HepG2 (cell line): ENCODE measurements around the gene TTBK2. TPM values are rescaled to one million over a fixed set of nuclear protein-coding genes. Genes with fewer than 3 reads are reported as not detected.

Experiments
- ATAC-seq: fragments of 200-7000 bp; cut with Tn5 transposase; 3 replicates; pipeline ENCODE4 v1.9.1; 2020; ENCODE audit warnings: mild to moderate bottlenecking, moderate library complexity
- BruUV-seq: library from RNA; stranded (reverse); fragments of 400-500 nt; replicated peaks from 2 replicates; lab custom pipeline; 2021; lab: Mats Ljungman, UMichigan
- CTCF ChIA-PET: fragments of 300-600 bp; formaldehyde crosslinking; extraction: SDS; loops from one replicate; lab custom pipeline; 2021; ENCODE audit warnings: low total read pairs, inconsistent platforms, low intra/inter-chr PET ratio; lab: Yijun Ruan, JAX
- POLR2A ChIA-PET: fragments of 350-600 bp; sonication (Branson Sonifier 250); formaldehyde crosslinking; loops from one replicate; lab custom pipeline; 2020; ENCODE audit warnings: antibody characterized with exemption, inconsistent platforms; lab: Yijun Ruan, JAX
- DNase-seq: peaks from one replicate; pipeline ENCODE4 v3.0.0-alpha.2; 2015; ENCODE audit warnings: low spot score
- FAIRE-seq: peaks from 3 replicates; lab custom pipeline; 2011; peaks lifted over from hg19 to GRCh38; lab: Jason Lieb, UNC
- H2AFZ ChIP-seq: one replicate; pipeline ENCODE4 v1.6.1; 2011; ENCODE audit warnings: low read length, inconsistent platforms
- H3K27ac ChIP-seq: fragments of 300-600 bp; 3 replicates; pipeline ENCODE4 v1.8.0; 2011; ENCODE audit warnings: mixed run types, mild to moderate bottlenecking, mixed read lengths, low read length, inconsistent platforms; ENCODE audit not compliant: insufficient read depth; ENCODE audit errors: extremely low read length
- H3K27me3 ChIP-seq, 2 experiments: fragments of 200-600 bp in 1 of 2; 2 replicates in 1 of 2; 3 replicates in 1 of 2; pipeline versions ENCODE4 v1.6.0 to v1.8.0; 2011; ENCODE audit warnings: low read length in 2 of 2, mild to moderate bottlenecking in 2 of 2, moderate library complexity in 2 of 2, inconsistent platforms in 1 of 2; ENCODE audit not compliant: insufficient read depth in 2 of 2, control insufficient read depth in 1 of 2
- H3K36me3 ChIP-seq, 2 experiments: fragments of 200-600 bp in 1 of 2; replicated peaks in 1 of 2; 2 replicates in 1 of 2; 3 replicates in 1 of 2; pipeline versions ENCODE4 v1.5.1 to v1.8.0; 2011; ENCODE audit warnings: low read length in 2 of 2, inconsistent platforms in 1 of 2; ENCODE audit not compliant: insufficient read depth in 2 of 2, control insufficient read depth in 1 of 2
- H3K4me1 ChIP-seq: 2 replicates; pipeline ENCODE4 v1.5.1; 2012; ENCODE audit warnings: low read length, inconsistent platforms; ENCODE audit not compliant: insufficient read depth
- H3K4me2 ChIP-seq: 2 replicates; pipeline ENCODE4 v1.6.0; 2011; ENCODE audit warnings: low read depth, low read length, inconsistent platforms
- H3K4me3 ChIP-seq, 3 experiments: fragments of 200-600 bp in 1 of 3; sonication (generic), shearing (Covaris generic) in 1 of 3; replicated peaks in 1 of 3; 2 replicates each; pipeline ENCODE4 v1.5.1; 2011 to 2016; ENCODE audit warnings: low read length in 3 of 3, inconsistent platforms in 2 of 3, low read depth in 2 of 3, mild to moderate bottlenecking in 2 of 3, control low read depth in 1 of 3, mixed read lengths in 1 of 3; ENCODE audit not compliant: insufficient read depth in 1 of 3
- H3K79me2 ChIP-seq: one replicate; pipeline ENCODE4 v1.6.1; 2011; ENCODE audit warnings: low read length, inconsistent platforms; ENCODE audit not compliant: insufficient read depth
- H3K9ac ChIP-seq: 2 replicates; pipeline ENCODE4 v1.6.0; 2011; ENCODE audit warnings: mild to moderate bottlenecking, low read depth, low read length, inconsistent platforms; ENCODE audit not compliant: insufficient read depth
- H3K9me3 ChIP-seq: 2 replicates; pipeline ENCODE4 v1.5.1; 2012; ENCODE audit warnings: mild to moderate bottlenecking, low read length
- H4K20me1 ChIP-seq: 2 replicates; pipeline ENCODE4 v1.6.0; 2011; ENCODE audit warnings: inconsistent platforms, mild to moderate bottlenecking, low read length, moderate library complexity; ENCODE audit not compliant: insufficient read depth
- GTF2F1 ChIP-seq: fragments of 150-350 bp; IDR thresholded peaks from 2 replicates; pipeline ENCODE4 v1.6.1; 2014; ENCODE audit warnings: low read length
- HNRNPUL1 ChIP-seq: fragments of 200-400 bp; formaldehyde crosslinking; IDR thresholded peaks from 2 replicates; pipeline ENCODE4 v1.6.1; 2017; ENCODE audit warnings: low read depth, mild to moderate bottlenecking, low read length, moderate library complexity
- KDM3A ChIP-seq: IDR thresholded peaks from 2 replicates; pipeline ENCODE4 v1.6.1; 2018; ENCODE audit warnings: low read depth, missing compliant biosample characterization
- MEIS1 ChIP-seq: sonication (generic); formaldehyde crosslinking; IDR thresholded peaks from 2 replicates; pipeline ENCODE4 v1.9.0; 2021; ENCODE audit warnings: mild to moderate bottlenecking, missing genetic modification reagents, moderate library complexity, borderline replicate concordance
- MYNN ChIP-seq: sonication (generic); formaldehyde crosslinking; IDR thresholded peaks from 2 replicates; pipeline ENCODE4 v1.4.0; 2020; ENCODE audit warnings: mild to moderate bottlenecking, low read depth, missing genetic modification reagents
- NAIF1 ChIP-seq: sonication (generic); formaldehyde crosslinking; IDR thresholded peaks from 2 replicates; pipeline ENCODE4 v1.5.0; 2020; ENCODE audit warnings: mild to moderate bottlenecking, missing genetic modification reagents, borderline replicate concordance
- NBN ChIP-seq: fragments of 450-650 bp; conservative IDR thresholded peaks from 2 replicates; pipeline ENCODE4 v1.6.1; 2017
- NONO ChIP-seq, 2 experiments: fragments of 450-650 bp in 1 of 2; sonication (generic) in 1 of 2; formaldehyde crosslinking in 1 of 2; IDR thresholded peaks in 1 of 2; conservative IDR thresholded peaks in 1 of 2; 2 replicates each; pipeline versions ENCODE4 v1.6.1 to v1.8.0; 2017 to 2022; ENCODE audit warnings: mild to moderate bottlenecking in 1 of 2, missing genetic modification reagents in 1 of 2, moderate library complexity in 1 of 2
- PHF20 ChIP-seq: sonication (generic); formaldehyde crosslinking; IDR thresholded peaks from 2 replicates; pipeline ENCODE4 v1.5.0; 2020; ENCODE audit warnings: mild to moderate bottlenecking, missing genetic modification reagents
- SMAD9 ChIP-seq: sonication (generic); formaldehyde crosslinking; IDR thresholded peaks from 2 replicates; pipeline ENCODE4 v1.5.1; 2020; ENCODE audit warnings: mild to moderate bottlenecking, missing genetic modification reagents
- TSC22D2 ChIP-seq: sonication (generic); formaldehyde crosslinking; IDR thresholded peaks from 2 replicates; pipeline ENCODE4 v1.5.1; 2020; ENCODE audit warnings: missing genetic modification reagents, mild to moderate bottlenecking, borderline replicate concordance
- ZNF10 ChIP-seq: sonication (generic); formaldehyde crosslinking; IDR thresholded peaks from 2 replicates; pipeline ENCODE4 v1.4.0; 2020; ENCODE audit warnings: mild to moderate bottlenecking, low read depth, missing genetic modification reagents, borderline replicate concordance
- ZNF20 ChIP-seq: sonication (generic); formaldehyde crosslinking; IDR thresholded peaks from 2 replicates; pipeline ENCODE4 v1.4.0; 2020; ENCODE audit warnings: mild to moderate bottlenecking, moderate library complexity, missing genetic modification reagents
- ZNF446 ChIP-seq: sonication (generic); formaldehyde crosslinking; IDR thresholded peaks from 2 replicates; pipeline ENCODE4 v1.5.0; 2020; ENCODE audit warnings: mild to moderate bottlenecking, missing genetic modification reagents
- WGBS: methylation state at CpG from one replicate; pipeline ENCODE4 v1.1.6; 2017; ENCODE audit warnings: low lambda C conversion rate; 5-methylcytosine and 5-hydroxymethylcytosine counted together
- in situ Hi-C: cut with HindIII; loops from 2 replicates; pipeline ENCODE4 v1.10.0; 2017; ENCODE audit warnings: low pct_unique_long_range_greater_than_20kb; ENCODE audit not compliant: extremely low pct_ligation_motif_present
- intact Hi-C: fragments of 100-400 bp; cut with micrococcal nuclease; formaldehyde crosslinking; loops from one replicate; pipeline ENCODE4 v1.10.0; 2022; ENCODE audit not compliant: unreplicated experiment
- polyA plus RNA-seq, 8 experiments: library from polyadenylated mRNA; depleted of rRNA in 3 of 8; stranded (reverse) in 7 of 8; unstranded in 1 of 8; fragments of >200 nt; fragmentation: Illumina TruSeq in 4 of 8; extraction: Trizol in 4 of 8; gene quantifications; 2 replicates each; pipeline versions ENCODE4 v1.2.1 to v1.2.3, GENCODE V29; 2011 to 2016; ENCODE audit warnings: low read depth in 4 of 8, missing spikeins in 1 of 8, mixed read lengths in 1 of 8; ENCODE audit not compliant: insufficient read depth in 1 of 8
- total RNA-seq, 5 experiments: library from RNA; depleted of rRNA; stranded (reverse); fragments of >200 nt; fragmentation: Illumina TruSeq; extraction: Trizol; gene quantifications; 2 replicates each; pipeline ENCODE4 v1.2.3, GENCODE V29; 2016; ENCODE audit warnings: low read depth in 1 of 5
- TF ChIP-seq, protein P1 (sequence below): sonication (generic); formaldehyde crosslinking; IDR thresholded peaks from 2 replicates; pipeline ENCODE4 v1.5.1; 2020; ENCODE audit warnings: missing genetic modification reagents, mild to moderate bottlenecking, borderline replicate concordance
- TF ChIP-seq, protein P2 (sequence below): sonication (generic); formaldehyde crosslinking; IDR thresholded peaks from 2 replicates; pipeline ENCODE4 v1.5.1; 2020; ENCODE audit warnings: mild to moderate bottlenecking, missing genetic modification reagents, moderate library complexity
- TF ChIP-seq, protein P3 (sequence below): sonication (generic); formaldehyde crosslinking; IDR thresholded peaks from 2 replicates; pipeline ENCODE4 v1.4.0; 2020; ENCODE audit warnings: mild to moderate bottlenecking, missing genetic modification reagents

The TTBK2 gene
- total and polyA plus RNA-seq, 2 of the 13 experiments (the other 11 are each of a cell fraction or from before 2014, with no cell fraction given) = 5.1 to 7.4 TPM

DNA sequence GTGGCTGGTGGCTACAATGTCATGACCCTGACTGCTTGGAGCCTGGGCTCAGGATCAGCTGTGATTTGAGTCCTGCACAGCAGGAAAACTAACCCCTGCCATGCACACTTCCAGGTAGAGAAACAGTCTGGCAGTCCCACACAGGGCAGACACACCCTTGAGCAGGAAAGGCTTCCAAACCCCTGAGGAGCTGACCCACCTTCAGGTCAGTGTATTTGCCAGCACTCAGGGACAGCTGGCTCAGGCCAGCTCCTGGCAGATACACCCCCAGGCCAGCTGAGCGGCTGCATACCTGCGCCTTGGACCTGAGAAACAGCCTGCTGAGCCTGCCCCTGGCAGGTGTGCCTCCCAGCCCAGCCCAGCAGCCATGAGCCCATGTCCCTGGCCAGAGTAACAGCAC lies 161.5 kb downstream of the TTBK2 start (continued):
- TF ChIP-seq, protein P1, sequence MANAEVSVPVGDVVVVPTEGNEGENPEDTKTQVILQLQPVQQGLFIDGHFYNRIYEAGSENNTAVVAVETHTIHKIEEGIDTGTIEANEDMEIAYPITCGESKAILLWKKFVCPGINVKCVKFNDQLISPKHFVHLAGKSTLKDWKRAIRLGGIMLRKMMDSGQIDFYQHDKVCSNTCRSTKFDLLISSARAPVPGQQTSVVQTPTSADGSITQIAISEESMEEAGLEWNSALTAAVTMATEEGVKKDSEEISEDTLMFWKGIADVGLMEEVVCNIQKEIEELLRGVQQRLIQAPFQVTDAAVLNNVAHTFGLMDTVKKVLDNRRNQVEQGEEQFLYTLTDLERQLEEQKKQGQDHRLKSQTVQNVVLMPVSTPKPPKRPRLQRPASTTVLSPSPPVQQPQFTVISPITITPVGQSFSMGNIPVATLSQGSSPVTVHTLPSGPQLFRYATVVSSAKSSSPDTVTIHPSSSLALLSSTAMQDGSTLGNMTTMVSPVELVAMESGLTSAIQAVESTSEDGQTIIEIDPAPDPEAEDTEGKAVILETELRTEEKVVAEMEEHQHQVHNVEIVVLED (CRISPR knock-in tag) = no peak

DNA sequence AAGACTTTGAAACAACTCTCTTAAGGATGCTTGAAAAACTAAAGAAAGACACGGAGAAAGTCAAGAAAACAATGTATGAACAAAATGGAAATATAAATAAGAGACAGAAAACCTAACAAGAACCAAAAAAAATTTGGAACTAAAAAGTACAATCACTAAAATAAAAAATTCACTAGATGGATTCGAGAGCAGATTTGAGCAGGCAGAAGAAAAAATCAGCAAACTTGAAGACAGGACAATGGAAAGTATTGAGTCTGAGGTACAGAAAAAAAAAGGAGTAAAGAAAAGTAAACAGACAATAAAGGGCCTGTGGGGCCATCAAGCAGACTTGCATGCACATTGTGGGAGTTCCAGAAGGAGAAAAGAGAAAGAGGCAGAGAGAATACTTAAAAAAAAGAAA lies 170.3 kb downstream of the TTBK2 start:
- intact Hi-C loops (no loop called here), in situ Hi-C loops (no loop called here)
- Histone ChIP-seq H3K9ac (no peak overlapping the region), H3K9me3 (no peaks in the 10 kb centered on the region), H3K4me3 (no peak overlapping the region), H2AFZ (no peak overlapping the region), H3K4me2 (no peak overlapping the region), H3K4me1 (no peaks in the 10 kb centered on the region), H3K79me2 (no peaks in the 10 kb centered on the region), H4K20me1 (no peaks in the 10 kb centered on the region), H3K27ac (no peak overlapping the region), H3K36me3 (peaks cover 1 to 16% of the 10 kb centered on the region in 2 experiments; a peak in 3 of 5 replicates), H3K27me3 (no peaks in the 10 kb centered on the region)
- no peak for ATAC-seq
- POLR2A ChIA-PET = no interaction called here
- no peak for DNase-seq
- CTCF ChIA-PET = no interaction called here
- 90% methylated on average over 2 of the region's 2 CpGs for WGBS
- BruUV-seq = no TSS peak
- no peak for FAIRE-seq
- TF ChIP-seq NAIF1 (CRISPR knock-in tag) = no peak
- TF ChIP-seq, protein P2, sequence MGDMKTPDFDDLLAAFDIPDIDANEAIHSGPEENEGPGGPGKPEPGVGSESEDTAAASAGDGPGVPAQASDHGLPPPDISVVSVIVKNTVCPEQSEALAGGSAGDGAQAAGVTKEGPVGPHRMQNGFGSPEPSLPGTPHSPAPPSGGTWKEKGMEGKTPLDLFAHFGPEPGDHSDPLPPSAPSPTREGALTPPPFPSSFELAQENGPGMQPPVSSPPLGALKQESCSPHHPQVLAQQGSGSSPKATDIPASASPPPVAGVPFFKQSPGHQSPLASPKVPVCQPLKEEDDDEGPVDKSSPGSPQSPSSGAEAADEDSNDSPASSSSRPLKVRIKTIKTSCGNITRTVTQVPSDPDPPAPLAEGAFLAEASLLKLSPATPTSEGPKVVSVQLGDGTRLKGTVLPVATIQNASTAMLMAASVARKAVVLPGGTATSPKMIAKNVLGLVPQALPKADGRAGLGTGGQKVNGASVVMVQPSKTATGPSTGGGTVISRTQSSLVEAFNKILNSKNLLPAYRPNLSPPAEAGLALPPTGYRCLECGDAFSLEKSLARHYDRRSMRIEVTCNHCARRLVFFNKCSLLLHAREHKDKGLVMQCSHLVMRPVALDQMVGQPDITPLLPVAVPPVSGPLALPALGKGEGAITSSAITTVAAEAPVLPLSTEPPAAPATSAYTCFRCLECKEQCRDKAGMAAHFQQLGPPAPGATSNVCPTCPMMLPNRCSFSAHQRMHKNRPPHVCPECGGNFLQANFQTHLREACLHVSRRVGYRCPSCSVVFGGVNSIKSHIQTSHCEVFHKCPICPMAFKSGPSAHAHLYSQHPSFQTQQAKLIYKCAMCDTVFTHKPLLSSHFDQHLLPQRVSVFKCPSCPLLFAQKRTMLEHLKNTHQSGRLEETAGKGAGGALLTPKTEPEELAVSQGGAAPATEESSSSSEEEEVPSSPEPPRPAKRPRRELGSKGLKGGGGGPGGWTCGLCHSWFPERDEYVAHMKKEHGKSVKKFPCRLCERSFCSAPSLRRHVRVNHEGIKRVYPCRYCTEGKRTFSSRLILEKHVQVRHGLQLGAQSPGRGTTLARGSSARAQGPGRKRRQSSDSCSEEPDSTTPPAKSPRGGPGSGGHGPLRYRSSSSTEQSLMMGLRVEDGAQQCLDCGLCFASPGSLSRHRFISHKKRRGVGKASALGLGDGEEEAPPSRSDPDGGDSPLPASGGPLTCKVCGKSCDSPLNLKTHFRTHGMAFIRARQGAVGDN = no peak
- no peak for TF ChIP-seq MYNN
- TF ChIP-seq SMAD9 = no peak
- TF ChIP-seq PHF20 (CRISPR knock-in tag) = no peak
- TF ChIP-seq NBN = no peak
- TF ChIP-seq NONO (IDR thresholded peaks at IDR 0.05) = no peak
- no peak for TF ChIP-seq NONO (CRISPR knock-in tag; conservative IDR thresholded peaks at IDR 0.05)
- no peak for TF ChIP-seq MEIS1 (CRISPR knock-in tag)
- no peak for TF ChIP-seq GTF2F1
- TF ChIP-seq TSC22D2 (CRISPR knock-in tag) = no peak
- no peak for TF ChIP-seq ZNF446 (CRISPR knock-in tag)
- no peak for TF ChIP-seq KDM3A (CRISPR knock-in tag)
- no peak for TF ChIP-seq ZNF10 (CRISPR knock-in tag)
- TF ChIP-seq, protein P3, sequence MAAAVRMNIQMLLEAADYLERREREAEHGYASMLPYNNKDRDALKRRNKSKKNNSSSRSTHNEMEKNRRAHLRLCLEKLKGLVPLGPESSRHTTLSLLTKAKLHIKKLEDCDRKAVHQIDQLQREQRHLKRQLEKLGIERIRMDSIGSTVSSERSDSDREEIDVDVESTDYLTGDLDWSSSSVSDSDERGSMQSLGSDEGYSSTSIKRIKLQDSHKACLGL (CRISPR knock-in tag) = no peak
- no peak for TF ChIP-seq ZNF20
- no peak for TF ChIP-seq HNRNPUL1
